Uterus (tissue), 2 donors: ENCODE data around the gene KCNAB1.

Experiments used
- CTCF ChIP-seq, 4 experiments: fragments of 200-600 bp in 2 of 4; fragments of 450-650 bp in 2 of 4; sonication (generic) in 2 of 4; IDR thresholded peaks; one replicate each; pipeline ENCODE4 v1.5.1; 2016 to 2019; ENCODE audit warnings: antibody characterized with exemption in 4 of 4, mild to moderate bottlenecking in 2 of 4, moderate library complexity in 1 of 4
- POLR2A ChIP-seq, 2 donors: fragments of 450-650 bp; IDR thresholded peaks; one replicate each; pipeline ENCODE4 v1.6.1; 2016; ENCODE audit warnings: antibody characterized with exemption in 2 of 2, mild to moderate bottlenecking in 1 of 2, moderate library complexity in 1 of 2

DNA sequence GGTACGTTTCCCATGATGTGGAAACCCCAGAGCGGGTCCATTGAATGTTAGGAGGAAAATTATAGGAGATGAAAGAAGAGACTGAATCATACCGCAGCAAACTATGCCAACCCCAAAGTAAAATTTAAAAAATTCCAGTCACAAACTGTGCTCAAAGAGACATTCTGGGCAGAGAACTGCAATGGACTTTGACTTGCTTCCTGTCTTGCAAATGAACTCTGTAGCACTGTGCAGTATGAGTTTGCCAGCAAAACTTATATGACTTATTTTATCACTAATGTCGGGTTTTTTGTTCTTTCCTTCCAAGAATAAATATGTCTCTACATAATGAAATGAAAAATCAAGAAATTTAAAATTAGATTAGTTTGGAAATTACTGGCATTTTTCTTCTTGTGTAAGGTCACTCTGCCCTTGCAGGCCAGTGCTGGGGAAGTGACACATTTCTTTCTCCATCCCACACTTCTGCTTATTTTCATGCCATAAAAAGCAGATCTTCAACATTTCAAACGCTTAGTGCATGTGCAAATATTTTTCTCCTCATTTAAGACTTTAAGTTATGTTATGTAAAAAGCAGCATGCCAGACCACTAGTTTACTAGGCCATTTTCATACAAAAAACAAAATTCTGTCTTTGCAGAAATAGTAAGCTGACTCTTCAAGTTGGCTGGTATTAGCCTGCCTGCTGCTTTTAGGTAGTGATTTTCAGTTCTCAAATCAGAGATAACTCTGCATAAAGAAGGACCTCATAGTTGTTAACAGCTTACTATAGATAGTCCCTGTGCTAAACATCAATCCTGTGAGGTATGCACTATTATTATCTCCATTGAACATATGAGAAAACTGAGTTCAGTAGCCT, 466.8 kb downstream of the KCNAB1 start:
- TF ChIP-seq CTCF (IDR thresholded peaks at IDR 0.05) (no peak), POLR2A (IDR thresholded peaks at IDR 0.05) (no peak)
